HG03565 (cell line): ENCODE measurements around the gene ABCC3.
"Not testable (repeated sequence)": the region's sequence is repeated elsewhere in the genome, so short reads cannot be mapped to it uniquely, and the experiment has no call there.

Experiments used
- ATAC-seq: cut with Tn5 transposase; IDR thresholded peaks from one replicate; pipeline ENCODE4 v1.9.1; 2021; ENCODE audit warnings: mild to moderate bottlenecking, moderate library complexity; ENCODE audit not compliant: unreplicated experiment

The ABCC3 gene

GRCh38 chr17:50663812-50664374 is 29.2 kb downstream of the ABCC3 start:
- ATAC-seq, result no peak

GRCh38 chr17:50664788-50665458 is 30.2 kb downstream of the ABCC3 start:
- ATAC-seq, result no peak

GRCh38 chr17:50665838-50666237 is 31.2 kb downstream of the ABCC3 start:
- no peak for ATAC-seq

- ATAC-seq, result no peak
These were observed 31.6 kb downstream of the ABCC3 start for GRCh38 chr17:50666316-50666715.

GRCh38 chr17:50667259-50668024 is 32.8 kb downstream of the ABCC3 start:
- ATAC-seq, result no peak

- no peak for ATAC-seq
These were observed 33.5 kb downstream of the ABCC3 start for GRCh38 chr17:50668025-50668837.

- ATAC-seq, result no peak
These were observed 34.3 kb downstream of the ABCC3 start for GRCh38 chr17:50668838-50669581.

- no peak for ATAC-seq
These were observed 37.4 kb downstream of the ABCC3 start for GRCh38 chr17:50672071-50672470.

GRCh38 chr17:50672831-50673551 is 38.3 kb downstream of the ABCC3 start:
- ATAC-seq, result no peak

GRCh38 chr17:50675190-50675589 is 40.5 kb downstream of the ABCC3 start:
- no peak for ATAC-seq

GRCh38 chr17:50675627-50676026 is 40.9 kb downstream of the ABCC3 start:
- ATAC-seq, result no peak

- no peak for ATAC-seq
These were observed 41.6 kb downstream of the ABCC3 start for GRCh38 chr17:50676065-50676975.

- ATAC-seq, result no peak
These were observed 43.2 kb downstream of the ABCC3 start for GRCh38 chr17:50677851-50678375.

- ATAC-seq, result no peak
These were observed 44.4 kb downstream of the ABCC3 start for GRCh38 chr17:50679008-50679544.

GRCh38 chr17:50680126-50680525 is 45.4 kb downstream of the ABCC3 start:
- ATAC-seq, result no peak

- ATAC-seq, result not testable (repeated sequence)
These were observed 46.0 kb downstream of the ABCC3 start for GRCh38 chr17:50680543-50681262.

- no peak for ATAC-seq
These were observed 46.9 kb downstream of the ABCC3 start for GRCh38 chr17:50681263-50682200.
